Mesendoderm (in vitro differentiated cells): ENCODE measurements around the gene WASF3.

Experiments used
- DNase-seq: peaks from one replicate; pipeline ENCODE4 v3.0.0; 2013
- H2AK5ac ChIP-seq: 2 replicates; pipeline ENCODE4 v1.6.1; 2013; ENCODE audit warnings: low read length, inconsistent platforms
- H2BK120ac ChIP-seq: 2 replicates; pipeline ENCODE4 v1.6.1; 2013; ENCODE audit warnings: low read depth, mild to moderate bottlenecking, low read length, moderate library complexity, mixed read lengths
- H2BK15ac ChIP-seq: replicated peaks from 2 replicates; pipeline ENCODE4 v1.6.1; 2013; ENCODE audit warnings: low read depth, mild to moderate bottlenecking, moderate library complexity
- H2BK5ac ChIP-seq: 2 replicates; pipeline ENCODE4 v1.6.1; 2013; ENCODE audit warnings: low read length, inconsistent platforms
- H3K18ac ChIP-seq: 2 replicates; pipeline ENCODE4 v1.6.1; 2013; ENCODE audit warnings: mild to moderate bottlenecking, low read length, mixed read lengths
- H3K23ac ChIP-seq: one replicate; pipeline ENCODE4 v1.6.1; 2013; ENCODE audit warnings: low read length
- H3K27ac ChIP-seq: 2 replicates; pipeline ENCODE4 v1.5.1; 2013; ENCODE audit warnings: low read depth, mild to moderate bottlenecking, inconsistent platforms, low read length, moderate library complexity
- H3K27me3 ChIP-seq: 2 replicates; pipeline ENCODE4 v1.6.1; 2013; ENCODE audit warnings: low read length, control low read depth, mild to moderate bottlenecking, inconsistent platforms; ENCODE audit not compliant: insufficient read depth, poor library complexity
- H3K36me3 ChIP-seq: 2 replicates; pipeline ENCODE4 v1.6.1; 2013; ENCODE audit warnings: low read length, inconsistent platforms; ENCODE audit not compliant: control insufficient read depth, insufficient read depth
- H3K4ac ChIP-seq: one replicate; pipeline ENCODE4 v1.6.1; 2013; ENCODE audit warnings: low read depth, mild to moderate bottlenecking, low read length, moderate library complexity
- H3K4me1 ChIP-seq: 2 replicates; pipeline ENCODE4 v1.6.1; 2013; ENCODE audit warnings: low read depth, low read length, inconsistent platforms; ENCODE audit not compliant: control insufficient read depth
- H3K4me2 ChIP-seq: 2 replicates; pipeline ENCODE4 v1.6.1; 2013; ENCODE audit warnings: low read length
- H3K4me3 ChIP-seq: 2 replicates; pipeline ENCODE4 v1.5.1; 2013; ENCODE audit warnings: mild to moderate bottlenecking, low read length
- H3K56ac ChIP-seq: one replicate; pipeline ENCODE4 v1.6.1; 2013; ENCODE audit warnings: low read length
- H3K79me1 ChIP-seq: 2 replicates; pipeline ENCODE4 v1.6.1; 2013; ENCODE audit warnings: low read length, inconsistent platforms
- H3K79me2 ChIP-seq: 2 replicates; pipeline ENCODE4 v1.6.1; 2013; ENCODE audit warnings: mild to moderate bottlenecking, low read length; ENCODE audit not compliant: control insufficient read depth, insufficient read depth
- H3K9ac ChIP-seq: 2 replicates; pipeline ENCODE4 v1.6.1; 2013; ENCODE audit warnings: low read length, inconsistent platforms
- H4K5ac ChIP-seq: one replicate; pipeline ENCODE4 v1.6.1; 2013; ENCODE audit warnings: low read length
- H4K8ac ChIP-seq: one replicate; pipeline ENCODE4 v1.6.1; 2013; ENCODE audit warnings: low read depth, mild to moderate bottlenecking, control low read depth, low read length, moderate library complexity
- WGBS: extraction: QIAGEN DNeasy Blood & Tissue Kit; methylation state at CpG from one replicate; pipeline ENCODE4 v1.1.7; 2013; ENCODE audit warnings: low lambda C conversion rate, missing lambda C conversion rate; ENCODE audit not compliant: insufficient coverage; ENCODE audit errors: extremely low coverage; 5-methylcytosine and 5-hydroxymethylcytosine counted together

The WASF3 gene

DNA sequence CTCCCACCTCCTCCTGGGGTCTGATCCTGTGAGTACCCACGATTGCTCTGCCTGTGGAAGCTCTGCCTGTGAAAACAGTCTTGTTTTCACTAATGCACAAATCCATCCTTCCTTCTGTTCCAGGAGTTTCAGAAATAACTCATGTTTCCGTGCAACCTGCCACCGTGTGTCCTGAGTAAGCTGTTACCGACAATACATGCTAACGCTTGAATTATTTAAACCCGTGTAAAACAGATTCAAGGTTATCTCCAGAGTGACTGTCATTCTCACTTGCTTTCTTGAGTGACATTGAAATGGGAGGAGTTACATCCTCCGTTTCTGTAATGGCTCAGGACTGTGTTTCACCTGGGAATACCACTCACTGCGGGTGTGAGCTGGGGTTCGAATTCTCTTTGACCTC, 178.2 kb downstream of the WASF3 start:
- no peaks in the 10 kb centered on the region for H3K27me3 ChIP-seq
- H3K23ac ChIP-seq = no peak overlapping the region
- H2BK120ac ChIP-seq = no peak overlapping the region
- no peak overlapping the region for H2AK5ac ChIP-seq
- H2BK5ac ChIP-seq = no peak overlapping the region
- H3K36me3 ChIP-seq = no peaks in the 10 kb centered on the region
- no peak overlapping the region for H4K5ac ChIP-seq
- H3K4me1 ChIP-seq = no peaks in the 10 kb centered on the region
- no peak overlapping the region for H2BK15ac ChIP-seq
- no peak overlapping the region for H3K4me3 ChIP-seq
- H3K4ac ChIP-seq = no peak overlapping the region
- H3K18ac ChIP-seq = no peak overlapping the region
- no peaks in the 10 kb centered on the region for H3K79me2 ChIP-seq
- H3K79me1 ChIP-seq = no peaks in the 10 kb centered on the region
- H3K56ac ChIP-seq = no peak overlapping the region
- no peak overlapping the region for H3K9ac ChIP-seq
- H4K8ac ChIP-seq = no peak overlapping the region
- no CpG with 5 or more reads among the region's 9 CpGs for WGBS
- H3K27ac ChIP-seq = no peak overlapping the region
- no peak overlapping the region for H3K4me2 ChIP-seq
- no peak for DNase-seq
